SK-N-MC (cell line): ENCODE data around the gene VEZF1.

Experiments used
- EZH2 ChIP-seq: fragments of 200-600 bp; sonication (generic); IDR thresholded peaks from one replicate; pipeline ENCODE4 v1.6.1; 2017; ENCODE audit warnings: antibody characterized with exemption
- POLR2AphosphoS5 ChIP-seq: IDR thresholded peaks from 2 replicates; pipeline ENCODE4 v1.6.1; 2012; ENCODE audit warnings: mild to moderate bottlenecking, low read depth, low read length, borderline replicate concordance

- TF ChIP-seq POLR2AphosphoS5 (no peak), EZH2 (no peak)
These were observed 58.7 kb downstream of the VEZF1 start for GRCh38 chr17:57929386-57929785.
